NT2/D1 (cell line): Measurements from ENCODE around the gene EIF4A3.

Experiments used
- YY1 ChIP-seq: IDR thresholded peaks from 2 replicates; pipeline ENCODE4 v1.6.1; 2011; ENCODE audit not compliant: insufficient read length, insufficient read depth
- ZNF274 ChIP-seq: IDR thresholded peaks from 2 replicates; pipeline ENCODE4 v1.6.1; 2011; ENCODE audit warnings: mild to moderate bottlenecking, low read depth, low read length

DNA sequence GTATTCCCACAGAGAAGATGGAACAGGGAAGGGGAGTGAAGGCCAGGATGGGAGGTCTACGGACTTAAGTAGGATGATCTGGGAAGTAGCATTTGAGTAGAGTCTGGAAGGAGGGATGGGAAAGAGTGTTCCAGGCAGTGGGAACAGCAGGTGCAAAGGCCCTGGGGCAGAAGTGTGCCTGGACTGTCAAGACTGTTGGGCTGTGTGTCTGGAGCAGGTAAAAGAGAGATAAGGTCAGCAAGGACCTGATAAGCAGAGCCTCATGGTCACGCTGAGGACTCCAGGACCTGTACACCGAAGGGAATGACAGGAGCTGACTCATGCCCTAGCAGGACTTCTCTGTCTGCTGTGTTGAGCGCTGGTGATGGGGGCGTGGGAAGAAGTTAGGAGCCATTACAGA, 22.2 kb upstream of the EIF4A3 start:
- TF ChIP-seq ZNF274 (no peak), YY1 (no peak)
